Panc1 (cell line): ENCODE measurements around the gene STK32C. TPM values are rescaled to one million over a fixed set of nuclear protein-coding genes. Genes with fewer than 3 reads are reported as not detected.

Experiments used
- ATAC-seq: fragments of 200-7000 bp; cut with Tn5 transposase; 2 replicates; pipeline ENCODE4 v1.9.1; 2020; ENCODE audit warnings: mild to moderate bottlenecking, moderate library complexity
- BruUV-seq: library from RNA; stranded (reverse); fragments of 400-500 nt; replicated peaks from 2 replicates; lab custom pipeline; 2021; lab: Mats Ljungman, UMichigan
- CTCF ChIA-PET: fragments of 300-600 bp; sonication (Branson Sonifier 250); formaldehyde crosslinking; loops from one replicate; lab custom pipeline; 2022; ENCODE audit warnings: antibody characterized with exemption; lab: Charles Lee
- POLR2A ChIA-PET: fragments of 300-600 bp; sonication (Branson Sonifier 250); formaldehyde crosslinking; loops from one replicate; lab custom pipeline; 2022; ENCODE audit warnings: antibody characterized with exemption; lab: Charles Lee
- DNase-seq: peaks from one replicate; pipeline ENCODE4 v3.0.0-alpha.2; 2010; ENCODE audit warnings: low read depth, low spot score
- H3K27ac ChIP-seq: 2 replicates; pipeline ENCODE4 v1.5.1; 2011; ENCODE audit warnings: mild to moderate bottlenecking, low read length, inconsistent platforms
- H3K27me3 ChIP-seq: fragments of 200-500 bp; sonication (Bioruptor generic); 2 replicates; pipeline ENCODE4 v1.6.0; 2014; ENCODE audit warnings: low read length, inconsistent platforms; ENCODE audit not compliant: control insufficient read depth, insufficient read depth
- H3K36me3 ChIP-seq: fragments of 200-500 bp; sonication (Bioruptor generic); 2 replicates; pipeline ENCODE4 v1.5.1; 2014; ENCODE audit warnings: inconsistent platforms, mild to moderate bottlenecking, low read length, moderate library complexity; ENCODE audit not compliant: control insufficient read depth, insufficient read depth
- H3K4me1 ChIP-seq: 2 replicates; pipeline ENCODE4 v1.5.1; 2011; ENCODE audit warnings: inconsistent platforms, mild to moderate bottlenecking, low read length, moderate library complexity; ENCODE audit not compliant: control insufficient read depth, insufficient read depth
- H3K4me3 ChIP-seq, 2 experiments: 2 replicates each; pipeline ENCODE4 v1.5.1; 2011 to 2012; ENCODE audit warnings: low read depth in 2 of 2, low read length in 2 of 2, mild to moderate bottlenecking in 2 of 2, inconsistent platforms in 1 of 2, moderate library complexity in 1 of 2
- H3K9me3 ChIP-seq: fragments of 200-500 bp; sonication (Bioruptor generic); 2 replicates; pipeline ENCODE4 v1.5.1; 2014; ENCODE audit warnings: low read depth, mild to moderate bottlenecking, inconsistent platforms, low read length, moderate library complexity; ENCODE audit not compliant: control insufficient read depth, insufficient read depth
- CTCF ChIP-seq: fragments of 450-650 bp; IDR thresholded peaks from 2 replicates; pipeline ENCODE4 v1.5.1; 2017; ENCODE audit warnings: mild to moderate bottlenecking
- POLR2AphosphoS5 ChIP-seq: IDR thresholded peaks from 2 replicates; pipeline ENCODE4 v1.6.1; 2012; ENCODE audit warnings: mild to moderate bottlenecking, low read depth, low read length, moderate library complexity
- SIN3A ChIP-seq: IDR thresholded peaks from 2 replicates; pipeline ENCODE4 v1.6.1; 2012; ENCODE audit warnings: low read depth, mild to moderate bottlenecking, low read length, moderate library complexity, borderline replicate concordance; ENCODE audit not compliant: insufficient read depth
- TCF7L2 ChIP-seq: IDR thresholded peaks from 2 replicates; pipeline ENCODE4 v1.6.1; 2011; ENCODE audit warnings: mild to moderate bottlenecking, low read depth, low read length, inconsistent platforms
- in situ Hi-C: cut with HindIII; loops from 2 replicates; pipeline ENCODE4 v1.10.0; 2016; ENCODE audit warnings: low sequenced_read_pairs, low pct_unique_long_range_greater_than_20kb
- intact Hi-C: fragments of 100-400 bp; cut with micrococcal nuclease; formaldehyde crosslinking; loops from one replicate; pipeline ENCODE4 v1.10.0; 2022; ENCODE audit not compliant: unreplicated experiment
- total RNA-seq: library from RNA; stranded (reverse); gene quantifications from one replicate; pipeline ENCODE4 v1.2.1, GENCODE V29; 2021; ENCODE audit not compliant: unreplicated experiment
- TF ChIP-seq, protein P1 (sequence below), 2 experiments: IDR thresholded peaks; 2 replicates each; pipeline ENCODE4 v1.6.1; 2011 to 2012; ENCODE audit warnings: low read depth in 2 of 2, control low read depth in 1 of 2, low read length in 1 of 2, mild to moderate bottlenecking in 1 of 2, moderate library complexity in 1 of 2; ENCODE audit not compliant: insufficient read depth in 1 of 2

The STK32C gene
- total RNA-seq, 1 experiment from 2014 or later = 53.7 TPM

DNA sequence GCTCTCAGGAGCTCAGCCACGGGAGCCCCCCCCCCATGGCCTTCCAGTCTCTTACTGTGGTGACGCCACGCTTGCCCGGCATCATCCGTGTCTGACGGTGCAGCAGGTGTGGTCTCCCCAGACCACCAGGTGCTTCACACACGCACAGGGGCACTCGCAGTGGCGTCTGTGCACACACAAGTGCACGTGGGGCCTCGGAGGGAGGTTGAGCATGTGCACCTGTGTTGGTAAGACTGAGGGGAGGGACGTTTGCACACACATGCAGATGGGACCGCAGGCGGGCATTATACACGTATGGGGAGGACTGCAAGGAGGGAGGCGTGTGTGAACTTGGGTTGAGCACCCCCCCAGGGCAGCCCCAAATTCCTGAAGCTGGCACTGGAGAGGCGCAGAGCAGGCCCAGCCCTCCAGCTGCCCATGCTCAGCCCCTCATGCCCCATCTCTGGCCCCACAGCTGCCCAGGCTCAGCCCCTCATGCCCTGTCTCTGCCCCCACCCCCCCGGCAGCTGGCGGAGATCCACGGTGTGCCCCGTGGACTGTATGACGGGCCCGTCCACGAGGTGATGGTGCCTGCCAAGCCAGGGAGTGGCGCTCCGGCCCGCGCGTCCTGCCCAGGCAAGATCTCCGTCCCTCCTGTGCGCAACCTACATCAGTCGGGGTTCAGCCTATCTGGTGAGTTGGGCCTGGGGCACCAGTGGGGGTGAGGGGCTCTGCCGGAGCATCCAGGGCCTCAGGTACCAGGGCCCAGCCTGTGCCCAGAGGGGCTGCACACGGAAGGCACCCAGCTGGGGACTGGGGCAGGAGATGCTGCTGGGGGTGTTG is 104.3 kb downstream of the STK32C start:
- no peaks in the 10 kb centered on the region for H3K27me3 ChIP-seq
- intact Hi-C loops (no loop called here), in situ Hi-C loops (no loop called here)
- DNase-seq (no peak), ATAC-seq (no peak)
- TF ChIP-seq TCF7L2 = no peak
- TF ChIP-seq POLR2AphosphoS5 = no peak
- TF ChIP-seq, protein P1, sequence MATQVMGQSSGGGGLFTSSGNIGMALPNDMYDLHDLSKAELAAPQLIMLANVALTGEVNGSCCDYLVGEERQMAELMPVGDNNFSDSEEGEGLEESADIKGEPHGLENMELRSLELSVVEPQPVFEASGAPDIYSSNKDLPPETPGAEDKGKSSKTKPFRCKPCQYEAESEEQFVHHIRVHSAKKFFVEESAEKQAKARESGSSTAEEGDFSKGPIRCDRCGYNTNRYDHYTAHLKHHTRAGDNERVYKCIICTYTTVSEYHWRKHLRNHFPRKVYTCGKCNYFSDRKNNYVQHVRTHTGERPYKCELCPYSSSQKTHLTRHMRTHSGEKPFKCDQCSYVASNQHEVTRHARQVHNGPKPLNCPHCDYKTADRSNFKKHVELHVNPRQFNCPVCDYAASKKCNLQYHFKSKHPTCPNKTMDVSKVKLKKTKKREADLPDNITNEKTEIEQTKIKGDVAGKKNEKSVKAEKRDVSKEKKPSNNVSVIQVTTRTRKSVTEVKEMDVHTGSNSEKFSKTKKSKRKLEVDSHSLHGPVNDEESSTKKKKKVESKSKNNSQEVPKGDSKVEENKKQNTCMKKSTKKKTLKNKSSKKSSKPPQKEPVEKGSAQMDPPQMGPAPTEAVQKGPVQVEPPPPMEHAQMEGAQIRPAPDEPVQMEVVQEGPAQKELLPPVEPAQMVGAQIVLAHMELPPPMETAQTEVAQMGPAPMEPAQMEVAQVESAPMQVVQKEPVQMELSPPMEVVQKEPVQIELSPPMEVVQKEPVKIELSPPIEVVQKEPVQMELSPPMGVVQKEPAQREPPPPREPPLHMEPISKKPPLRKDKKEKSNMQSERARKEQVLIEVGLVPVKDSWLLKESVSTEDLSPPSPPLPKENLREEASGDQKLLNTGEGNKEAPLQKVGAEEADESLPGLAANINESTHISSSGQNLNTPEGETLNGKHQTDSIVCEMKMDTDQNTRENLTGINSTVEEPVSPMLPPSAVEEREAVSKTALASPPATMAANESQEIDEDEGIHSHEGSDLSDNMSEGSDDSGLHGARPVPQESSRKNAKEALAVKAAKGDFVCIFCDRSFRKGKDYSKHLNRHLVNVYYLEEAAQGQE (IDR thresholded peaks at IDR 0.05; ENCODE audit: insufficient read depth in 1 of 2, low read depth in 2 of 2, low read length in 1 of 2) = no peak
- TF ChIP-seq SIN3A = no peak
- no peak for TF ChIP-seq CTCF
- POLR2A ChIA-PET = interaction anchor here (0.7 kb wide), 1 partner anchor 10 kb away, joined by 6 read pairs; no protein-coding TSS in a partner anchor
- CTCF ChIA-PET = no interaction called here
- H3K9me3 ChIP-seq = no peaks in the 10 kb centered on the region
- no peak overlapping the region for H3K4me3 ChIP-seq
- no TSS peak for BruUV-seq
- no peaks in the 10 kb centered on the region for H3K36me3 ChIP-seq
- no peak overlapping the region for H3K27ac ChIP-seq
- H3K4me1 ChIP-seq = no peaks in the 10 kb centered on the region

DNA sequence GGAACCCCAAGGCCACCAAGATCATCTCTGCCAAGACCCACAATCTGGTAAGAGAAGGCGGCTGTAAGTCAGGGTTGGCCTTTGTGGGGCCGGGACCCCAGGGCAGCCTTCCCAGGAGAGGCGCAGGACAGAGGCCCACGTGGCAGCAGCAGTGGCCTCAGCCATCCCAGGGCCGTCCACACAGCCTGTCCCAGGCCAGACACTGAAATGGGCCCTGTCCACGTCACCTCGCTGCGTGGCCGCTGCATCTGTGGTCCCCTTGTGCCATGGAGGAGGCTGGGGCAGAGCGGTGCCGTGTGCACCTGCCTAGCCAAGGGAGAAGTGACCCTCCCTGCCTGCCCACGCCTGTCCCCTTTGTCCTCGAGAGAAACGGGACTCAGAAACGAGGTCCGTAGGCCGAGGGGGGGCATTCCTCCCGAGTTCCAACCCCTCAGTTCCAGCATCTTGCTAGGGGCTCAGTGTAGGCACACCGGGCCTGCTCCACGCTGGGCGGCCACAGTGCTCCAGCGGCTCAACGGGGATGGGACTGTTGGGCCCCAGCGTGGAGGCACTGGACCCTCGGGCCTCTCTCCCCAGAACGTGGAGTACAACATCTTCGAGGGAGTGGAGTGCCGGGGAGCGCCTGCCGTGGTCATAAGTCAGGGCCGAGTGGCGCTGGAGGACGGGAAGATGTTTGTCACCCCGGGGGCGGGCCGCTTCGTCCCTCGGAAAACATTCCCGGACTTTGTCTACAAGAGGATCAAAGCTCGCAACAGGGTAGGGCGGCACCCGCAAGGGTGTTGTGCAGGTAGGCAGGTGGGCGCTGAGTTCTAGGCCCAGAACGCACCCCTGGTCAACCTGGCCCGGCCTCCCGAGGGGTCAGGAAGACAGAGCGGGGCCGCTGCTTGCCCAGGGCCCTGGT is 105.4 kb downstream of the STK32C start:
- no peaks in the 10 kb centered on the region for H3K36me3 ChIP-seq
- H3K27me3 ChIP-seq = no peaks in the 10 kb centered on the region
- no peak overlapping the region for H3K27ac ChIP-seq
- TF ChIP-seq, protein P1 (IDR thresholded peaks at IDR 0.05; ENCODE audit: insufficient read depth in 1 of 2, low read depth in 2 of 2, low read length in 1 of 2) = no peak
- TF ChIP-seq POLR2AphosphoS5 (no peak), CTCF (no peak), SIN3A (no peak), TCF7L2 (no peak)
- ChIA-PET POLR2A (interaction anchor here (0.6 kb wide), 1 partner anchor 28 kb away, joined by 5 read pairs; no protein-coding TSS in a partner anchor), CTCF (no interaction called here)
- no peak overlapping the region for H3K4me3 ChIP-seq
- DNase-seq = no peak
- H3K9me3 ChIP-seq = no peaks in the 10 kb centered on the region
- BruUV-seq = no TSS peak
- no peaks in the 10 kb centered on the region for H3K4me1 ChIP-seq
- in situ Hi-C loops (no loop called here), intact Hi-C loops (no loop called here)
- ATAC-seq = no peak
